Keratinocyte (primary cell): Measurements from ENCODE around the gene TFDP3. TPM values are rescaled to one million over a fixed set of nuclear protein-coding genes. Genes with fewer than 3 reads are reported as not detected.

Source experiments
- DNase-seq: peaks from one replicate; pipeline ENCODE4 v3.0.0-alpha.2; 2011; ENCODE audit warnings: low read depth, missing footprints, low spot score
- FAIRE-seq: peaks from 2 replicates; lab custom pipeline; 2011; peaks lifted over from hg19 to GRCh38; lab: Jason Lieb, UNC
- H2AFZ ChIP-seq: 2 replicates; pipeline ENCODE4 v1.6.0; 2012; ENCODE audit warnings: low read length, control low read depth, inconsistent platforms; ENCODE audit not compliant: control insufficient read depth
- H3K27ac ChIP-seq: 2 replicates; pipeline ENCODE4 v1.5.1; 2011; ENCODE audit warnings: low read length; ENCODE audit not compliant: control insufficient read depth, insufficient read depth
- H3K27me3 ChIP-seq: 3 replicates; pipeline ENCODE4 v1.6.0; 2011; ENCODE audit warnings: low read length; ENCODE audit not compliant: control insufficient read depth, insufficient read depth; ENCODE audit errors: extremely low read depth
- H3K36me3 ChIP-seq, 2 experiments: 2 replicates in 1 of 2; 3 replicates in 1 of 2; pipeline ENCODE4 v1.5.1; 2011; ENCODE audit warnings: low read length in 2 of 2, mild to moderate bottlenecking in 1 of 2; ENCODE audit not compliant: control insufficient read depth in 2 of 2, insufficient read depth in 2 of 2; ENCODE audit errors: extremely low read depth in 1 of 2
- H3K4me1 ChIP-seq: 3 replicates; pipeline ENCODE4 v1.5.1; 2011; ENCODE audit warnings: low read length; ENCODE audit not compliant: control insufficient read depth, insufficient read depth; ENCODE audit errors: extremely low read depth
- H3K4me2 ChIP-seq: 3 replicates; pipeline ENCODE4 v1.6.0; 2011; ENCODE audit warnings: low read depth, low read length; ENCODE audit not compliant: control insufficient read depth, insufficient read depth; ENCODE audit errors: extremely low read depth
- H3K4me3 ChIP-seq, 3 experiments: fragments of 200-600 bp in 1 of 3; sonication (generic) in 1 of 3; 2 replicates in 2 of 3; 3 replicates in 1 of 3; pipeline ENCODE4 v1.5.1; 2011 to 2016; ENCODE audit warnings: low read length in 3 of 3, mild to moderate bottlenecking in 3 of 3, control low read depth in 2 of 3, inconsistent platforms in 1 of 3, low read depth in 1 of 3, mixed read lengths in 1 of 3, mixed run types in 1 of 3, moderate library complexity in 1 of 3; ENCODE audit not compliant: control insufficient read depth in 2 of 3, insufficient read depth in 2 of 3; ENCODE audit errors: extremely low read depth in 1 of 3
- H3K79me2 ChIP-seq: 2 replicates; pipeline ENCODE4 v1.6.0; 2012; ENCODE audit warnings: low read length; ENCODE audit not compliant: control insufficient read depth, insufficient read depth
- H3K9ac ChIP-seq: 3 replicates; pipeline ENCODE4 v1.6.0; 2011; ENCODE audit warnings: low read length; ENCODE audit not compliant: control insufficient read depth, insufficient read depth; ENCODE audit errors: extremely low read depth
- H3K9me1 ChIP-seq: 3 replicates; pipeline ENCODE4 v1.6.0; 2011; ENCODE audit warnings: low read length; ENCODE audit not compliant: control insufficient read depth, insufficient read depth; ENCODE audit errors: extremely low read depth
- H3K9me3 ChIP-seq: 2 replicates; pipeline ENCODE4 v1.5.1; 2012; ENCODE audit warnings: low read depth, low read length; ENCODE audit not compliant: control insufficient read depth
- H4K20me1 ChIP-seq: 3 replicates; pipeline ENCODE4 v1.6.0; 2011; ENCODE audit warnings: low read length; ENCODE audit not compliant: control insufficient read depth, insufficient read depth; ENCODE audit errors: extremely low read depth
- CTCF ChIP-seq, 3 experiments: IDR thresholded peaks in 1 of 3; conservative IDR thresholded peaks in 1 of 3; optimal IDR thresholded peaks in 1 of 3; 2 replicates in 2 of 3; 3 replicates in 1 of 3; pipeline versions ENCODE3 to v1.5.1; 2011; ENCODE audit warnings: low read length in 3 of 3, mild to moderate bottlenecking in 3 of 3, moderate library complexity in 2 of 3, control low read depth in 1 of 3, inconsistent platforms in 1 of 3; ENCODE audit not compliant: insufficient read depth in 2 of 3; ENCODE audit errors: extremely low read depth in 1 of 3
- EZH2 ChIP-seq: IDR thresholded peaks from one replicate; pipeline ENCODE4 v1.6.1; 2012; ENCODE audit warnings: inconsistent platforms, mild to moderate bottlenecking, low read length, moderate library complexity
- dilution Hi-C: fragments of 300-500 bp; cut with MboI; formaldehyde crosslinking; loops from one replicate; pipeline ENCODE4 v1.7.0; 2020; ENCODE audit warnings: low sequenced_read_pairs; ENCODE audit not compliant: extremely low pct_ligation_motif_present
- polyA plus RNA-seq, 5 experiments: library from polyadenylated mRNA; depleted of rRNA in 3 of 5; stranded (reverse) in 3 of 5; stranded (forward) in 1 of 5; unstranded in 1 of 5; fragments of >200 nt; gene quantifications; 1 replicate in 1 of 5; 2 replicates in 3 of 5; 3 replicates in 1 of 5; pipeline versions ENCODE4 v1.2.1 to v1.2.3, GENCODE V29; 2011 to 2012; ENCODE audit warnings: missing spikeins in 2 of 5, low read depth in 1 of 5, low replicate concordance in 1 of 5

The TFDP3 gene
- polyA plus RNA-seq, 1 donor (not counting 4 experiments of a cell fraction or from before 2014, with no cell fraction given), result not detected

- TF ChIP-seq CTCF (optimal IDR thresholded peaks at IDR 0.05 in 1 of 3, IDR thresholded peaks at IDR 0.05 in 1 of 3, conservative IDR thresholded peaks at IDR 0.05 in 1 of 3; ENCODE audit: extremely low read depth in 1 of 3, insufficient read depth in 2 of 3, low read length in 3 of 3), result no peak
- no peak for TF ChIP-seq EZH2
- dilution Hi-C loops, result no loop called here
- H3K27me3 ChIP-seq, result no peaks in the 10 kb centered on the region
- H3K4me2 ChIP-seq, result peak overlapping the region; percentile 19
- no peak overlapping the region for H3K4me3 ChIP-seq
- no peak overlapping the region for H3K9ac ChIP-seq
- no peak overlapping the region for H2AFZ ChIP-seq
- peaks cover 16% of the 10 kb centered on the region for H3K4me1 ChIP-seq
- DNase-seq (no peak), FAIRE-seq (no peak)
- no peaks in the 10 kb centered on the region for H3K9me1 ChIP-seq
- no peaks in the 10 kb centered on the region for H3K36me3 ChIP-seq
- no peak overlapping the region for H3K27ac ChIP-seq
- H3K9me3 ChIP-seq, result no peaks in the 10 kb centered on the region
- H4K20me1 ChIP-seq, result no peaks in the 10 kb centered on the region
- no peaks in the 10 kb centered on the region for H3K79me2 ChIP-seq
Observed at GRCh38 chrX:133183806-133184205, 34.3 kb downstream of the TFDP3 start.

- no peaks in the 10 kb centered on the region for H3K36me3 ChIP-seq
- H3K4me2 ChIP-seq, result no peak overlapping the region
- H4K20me1 ChIP-seq, result no peaks in the 10 kb centered on the region
- H3K4me3 ChIP-seq, result no peak overlapping the region
- H3K27me3 ChIP-seq, result peaks cover under 1% of the 10 kb centered on the region
- no peak overlapping the region for H2AFZ ChIP-seq
- H3K9ac ChIP-seq, result no peak overlapping the region
- no peak overlapping the region for H3K27ac ChIP-seq
- dilution Hi-C loops, result no loop called here
- H3K79me2 ChIP-seq, result no peaks in the 10 kb centered on the region
- no peak for FAIRE-seq
- H3K9me1 ChIP-seq, result no peaks in the 10 kb centered on the region
- TF ChIP-seq CTCF (optimal IDR thresholded peaks at IDR 0.05 in 1 of 3, IDR thresholded peaks at IDR 0.05 in 1 of 3, conservative IDR thresholded peaks at IDR 0.05 in 1 of 3; ENCODE audit: extremely low read depth in 1 of 3, insufficient read depth in 2 of 3, low read length in 3 of 3), result no peak
- no peak for TF ChIP-seq EZH2
- peaks cover 4% of the 10 kb centered on the region for H3K4me1 ChIP-seq
- H3K9me3 ChIP-seq, result no peaks in the 10 kb centered on the region
- no peak for DNase-seq
Observed at GRCh38 chrX:133179500-133179899, 38.7 kb downstream of the TFDP3 start.
